ENCODE data around the gene MBNL1.

MBNL1 gene

GRCh38 chr3:152283492-152284381 is 15.0 kb downstream of the MBNL1 start:
- DNase-seq = no peak
- TF ChIP-seq, protein P1, sequence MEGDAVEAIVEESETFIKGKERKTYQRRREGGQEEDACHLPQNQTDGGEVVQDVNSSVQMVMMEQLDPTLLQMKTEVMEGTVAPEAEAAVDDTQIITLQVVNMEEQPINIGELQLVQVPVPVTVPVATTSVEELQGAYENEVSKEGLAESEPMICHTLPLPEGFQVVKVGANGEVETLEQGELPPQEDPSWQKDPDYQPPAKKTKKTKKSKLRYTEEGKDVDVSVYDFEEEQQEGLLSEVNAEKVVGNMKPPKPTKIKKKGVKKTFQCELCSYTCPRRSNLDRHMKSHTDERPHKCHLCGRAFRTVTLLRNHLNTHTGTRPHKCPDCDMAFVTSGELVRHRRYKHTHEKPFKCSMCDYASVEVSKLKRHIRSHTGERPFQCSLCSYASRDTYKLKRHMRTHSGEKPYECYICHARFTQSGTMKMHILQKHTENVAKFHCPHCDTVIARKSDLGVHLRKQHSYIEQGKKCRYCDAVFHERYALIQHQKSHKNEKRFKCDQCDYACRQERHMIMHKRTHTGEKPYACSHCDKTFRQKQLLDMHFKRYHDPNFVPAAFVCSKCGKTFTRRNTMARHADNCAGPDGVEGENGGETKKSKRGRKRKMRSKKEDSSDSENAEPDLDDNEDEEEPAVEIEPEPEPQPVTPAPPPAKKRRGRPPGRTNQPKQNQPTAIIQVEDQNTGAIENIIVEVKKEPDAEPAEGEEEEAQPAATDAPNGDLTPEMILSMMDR (IDR thresholded peaks at IDR 0.05) = no peak
- Mint-ChIP-seq H3K4me1 (no peaks in the 10 kb centered on the region), H3K27me3 (ENCODE audit: low read depth, poor library complexity) (no peaks in the 10 kb centered on the region), H3K27ac (no peak overlapping the region), H3K36me3 (ENCODE audit: low read depth) (no peaks in the 10 kb centered on the region), H3K9me3 (no peaks in the 10 kb centered on the region), H3K4me3 (no peak overlapping the region)

DNA sequence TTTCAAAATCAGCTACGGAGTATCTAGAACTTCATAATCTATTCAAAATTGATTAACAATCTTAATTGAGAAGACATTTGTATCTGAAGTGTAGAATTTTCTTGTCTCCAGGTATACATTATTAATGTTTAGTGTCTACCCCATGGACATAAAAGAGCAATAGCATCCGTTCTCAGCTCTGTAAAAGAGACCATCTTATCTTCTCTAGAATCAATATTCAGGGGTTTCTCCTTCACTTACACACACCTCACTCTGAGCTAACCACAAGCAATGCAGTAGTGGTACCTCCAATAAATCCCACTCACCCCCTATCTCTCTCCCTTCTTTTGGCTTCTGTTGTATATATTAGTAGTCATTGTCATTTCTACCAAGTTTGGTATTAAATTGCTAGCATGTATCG is 16.2 kb downstream of the MBNL1 start:
- H3K4me3 Mint-ChIP-seq = no peak overlapping the region
- no peak for DNase-seq
- no peaks in the 10 kb centered on the region for H3K9me3 Mint-ChIP-seq
- H3K27ac Mint-ChIP-seq = no peak overlapping the region
- H3K27me3 Mint-ChIP-seq (ENCODE audit: low read depth, poor library complexity) = no peaks in the 10 kb centered on the region
- TF ChIP-seq, protein P1 (IDR thresholded peaks at IDR 0.05) = no peak
- H3K36me3 Mint-ChIP-seq (ENCODE audit: low read depth) = no peaks in the 10 kb centered on the region
- H3K4me1 Mint-ChIP-seq = no peaks in the 10 kb centered on the region

GRCh38 chr3:152285509-152285908 is 16.8 kb downstream of the MBNL1 start:
- TF ChIP-seq, protein P1 (IDR thresholded peaks at IDR 0.05) = no peak
- Mint-ChIP-seq H3K27ac (no peak overlapping the region), H3K27me3 (ENCODE audit: low read depth, poor library complexity) (no peaks in the 10 kb centered on the region), H3K9me3 (no peaks in the 10 kb centered on the region), H3K4me3 (no peak overlapping the region), H3K36me3 (ENCODE audit: low read depth) (no peaks in the 10 kb centered on the region), H3K4me1 (no peaks in the 10 kb centered on the region)
- no peak for DNase-seq

DNA sequence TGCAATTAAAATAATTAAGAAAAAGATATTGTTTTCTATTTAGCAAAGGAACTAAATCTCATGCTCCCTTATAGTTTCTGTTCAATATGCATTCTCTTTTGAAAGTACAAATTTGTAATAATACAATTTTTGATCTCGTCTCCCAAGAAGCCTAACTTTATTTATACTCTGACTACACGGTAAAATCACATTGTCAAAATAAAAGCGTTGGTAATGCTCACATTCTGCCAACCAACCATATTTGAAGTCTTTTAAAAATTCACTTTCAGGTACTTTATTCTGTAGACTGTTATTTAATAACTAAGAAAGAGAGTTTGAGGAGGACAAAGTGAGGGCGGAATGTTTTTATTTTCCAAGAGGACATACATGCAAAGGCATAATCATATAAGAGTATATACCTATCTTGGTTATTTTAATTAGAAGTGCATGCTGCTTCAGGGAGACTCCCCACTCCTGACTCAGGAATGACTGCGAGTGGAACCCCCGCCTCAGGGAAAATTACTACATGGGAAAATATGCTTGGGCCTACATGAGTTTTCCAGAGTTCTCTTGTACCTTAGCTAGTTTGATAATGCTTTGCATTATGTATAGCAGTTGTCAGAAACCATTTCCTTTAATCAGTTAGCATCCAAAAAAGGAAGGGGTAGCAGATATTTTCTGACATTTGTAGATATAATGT is 19.3 kb downstream of the MBNL1 start:
- TF ChIP-seq, protein P1 (IDR thresholded peaks at IDR 0.05) = no peak
- Mint-ChIP-seq H3K4me1 (no peaks in the 10 kb centered on the region), H3K9me3 (no peaks in the 10 kb centered on the region), H3K27me3 (ENCODE audit: low read depth, poor library complexity) (no peaks in the 10 kb centered on the region), H3K36me3 (ENCODE audit: low read depth) (no peaks in the 10 kb centered on the region), H3K27ac (no peak overlapping the region), H3K4me3 (no peak overlapping the region)
- DNase-seq = no peak

GRCh38 chr3:152288681-152289080 is 20.0 kb downstream of the MBNL1 start:
- no peaks in the 10 kb centered on the region for H3K36me3 Mint-ChIP-seq (ENCODE audit: low read depth)
- no peaks in the 10 kb centered on the region for H3K9me3 Mint-ChIP-seq
- no peaks in the 10 kb centered on the region for H3K27me3 Mint-ChIP-seq (ENCODE audit: low read depth, poor library complexity)
- TF ChIP-seq, protein P1 (IDR thresholded peaks at IDR 0.05) = no peak
- no peaks in the 10 kb centered on the region for H3K4me1 Mint-ChIP-seq
- DNase-seq = no peak
- no peak overlapping the region for H3K27ac Mint-ChIP-seq
- no peak overlapping the region for H3K4me3 Mint-ChIP-seq

Data from nephron progenitor cell (in vitro differentiated cells).